ENCODE measurements around the gene FLNB.

GRCh38 chr3:57972531-57973111, 35.6 kb upstream of the FLNB start:
- TF ChIP-seq, protein P1, sequence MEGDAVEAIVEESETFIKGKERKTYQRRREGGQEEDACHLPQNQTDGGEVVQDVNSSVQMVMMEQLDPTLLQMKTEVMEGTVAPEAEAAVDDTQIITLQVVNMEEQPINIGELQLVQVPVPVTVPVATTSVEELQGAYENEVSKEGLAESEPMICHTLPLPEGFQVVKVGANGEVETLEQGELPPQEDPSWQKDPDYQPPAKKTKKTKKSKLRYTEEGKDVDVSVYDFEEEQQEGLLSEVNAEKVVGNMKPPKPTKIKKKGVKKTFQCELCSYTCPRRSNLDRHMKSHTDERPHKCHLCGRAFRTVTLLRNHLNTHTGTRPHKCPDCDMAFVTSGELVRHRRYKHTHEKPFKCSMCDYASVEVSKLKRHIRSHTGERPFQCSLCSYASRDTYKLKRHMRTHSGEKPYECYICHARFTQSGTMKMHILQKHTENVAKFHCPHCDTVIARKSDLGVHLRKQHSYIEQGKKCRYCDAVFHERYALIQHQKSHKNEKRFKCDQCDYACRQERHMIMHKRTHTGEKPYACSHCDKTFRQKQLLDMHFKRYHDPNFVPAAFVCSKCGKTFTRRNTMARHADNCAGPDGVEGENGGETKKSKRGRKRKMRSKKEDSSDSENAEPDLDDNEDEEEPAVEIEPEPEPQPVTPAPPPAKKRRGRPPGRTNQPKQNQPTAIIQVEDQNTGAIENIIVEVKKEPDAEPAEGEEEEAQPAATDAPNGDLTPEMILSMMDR (IDR thresholded peaks at IDR 0.05) = no peak
- TF ChIP-seq SMC3 (IDR thresholded peaks at IDR 0.05; ENCODE audit: low read depth, low read length) (no peak), FOXM1 (IDR thresholded peaks at IDR 0.05; ENCODE audit: low read depth) (no peak), EZH2phosphoT487 (IDR thresholded peaks at IDR 0.05; ENCODE audit: borderline replicate concordance, low read depth) (no peak), USF2 (IDR thresholded peaks at IDR 0.05; ENCODE audit: borderline replicate concordance, low read depth, low read length) (no peak), EP300 (IDR thresholded peaks at IDR 0.05; ENCODE audit: borderline replicate concordance in 1 of 2, low read depth in 1 of 2, low read length in 1 of 2) (no peak), FOSL2 (IDR thresholded peaks at IDR 0.05; ENCODE audit: borderline replicate concordance, low read depth) (no peak)

Measured in SK-N-SH (cell line).